HEK293 (cell line): ENCODE data around the gene GNPTAB.
A peak's percentile ranks its signal among the peaks of the same experiment; 100 is the strongest.

Experiments
- ATF2 ChIP-seq: fragments of 450-650 bp; formaldehyde crosslinking; IDR thresholded peaks from 2 replicates; pipeline ENCODE4 v1.5.1; 2016; ENCODE audit warnings: missing biosample characterization, missing genetic modification characterization, low read depth
- CTCF ChIP-seq: fragments of 450-650 bp; formaldehyde crosslinking; IDR thresholded peaks from 2 replicates; pipeline ENCODE4 v1.5.1; 2016; ENCODE audit warnings: missing biosample characterization, missing genetic modification characterization
- PATZ1 ChIP-seq: fragments of 450-650 bp; formaldehyde crosslinking; IDR thresholded peaks from 2 replicates; pipeline ENCODE4 v1.5.1; 2016; ENCODE audit warnings: missing biosample characterization, missing genetic modification characterization
- TRIM28 ChIP-seq: IDR thresholded peaks from 2 replicates; pipeline ENCODE4 v1.6.1; 2011; ENCODE audit warnings: low read length, control low read depth, borderline replicate concordance
- ZBTB10 ChIP-seq: fragments of 450-650 bp; formaldehyde crosslinking; IDR thresholded peaks from 2 replicates; pipeline ENCODE4 v1.5.1; 2016; ENCODE audit warnings: missing biosample characterization, missing genetic modification characterization
- ZBTB7A ChIP-seq: fragments of 450-650 bp; formaldehyde crosslinking; IDR thresholded peaks from 2 replicates; pipeline ENCODE4 v1.5.1; 2016; ENCODE audit warnings: low read depth, missing biosample characterization, missing genetic modification characterization
- ZIC2 ChIP-seq: fragments of 450-650 bp; formaldehyde crosslinking; IDR thresholded peaks from 2 replicates; pipeline ENCODE4 v1.5.1; 2016; ENCODE audit warnings: missing biosample characterization, missing genetic modification characterization
- ZNF18 ChIP-seq: fragments of 450-650 bp; formaldehyde crosslinking; IDR thresholded peaks from 2 replicates; pipeline ENCODE4 v1.5.1; 2016; ENCODE audit warnings: missing biosample characterization, missing genetic modification characterization
- ZNF518A ChIP-seq: fragments of 450-650 bp; formaldehyde crosslinking; conservative IDR thresholded peaks from 2 replicates; pipeline ENCODE4 v1.5.1; 2016; ENCODE audit warnings: low read depth, missing biosample characterization, missing genetic modification characterization
- ZNF704 ChIP-seq: fragments of 450-650 bp; formaldehyde crosslinking; IDR thresholded peaks from 2 replicates; pipeline ENCODE4 v1.5.1; 2016; ENCODE audit warnings: missing biosample characterization, missing genetic modification characterization
- ZNF768 ChIP-seq: fragments of 450-650 bp; formaldehyde crosslinking; IDR thresholded peaks from 2 replicates; pipeline ENCODE4 v1.5.1; 2018; ENCODE audit warnings: missing biosample characterization, mild to moderate bottlenecking, missing genetic modification characterization
- ZNF777 ChIP-seq: fragments of 450-650 bp; formaldehyde crosslinking; IDR thresholded peaks from 2 replicates; pipeline ENCODE4 v1.5.1; 2017; ENCODE audit warnings: missing biosample characterization, missing genetic modification characterization, borderline replicate concordance

- no peak for TF ChIP-seq PATZ1 (tag by site-specific recombination)
- TF ChIP-seq ZNF518A: no peak
- no peak for TF ChIP-seq ZBTB10
- TF ChIP-seq ZNF777: no peak
- 0 out of 2 replicates have a peak, but pooled peaks have one; percentile 18 for TF ChIP-seq CTCF (tag by site-specific recombination)
- no peak for TF ChIP-seq ZNF18
- TF ChIP-seq ZIC2 (tag by site-specific recombination): no peak
- no peak for TF ChIP-seq ATF2 (tag by site-specific recombination)
- TF ChIP-seq ZNF704: no peak
- TF ChIP-seq ZNF768 (tag by site-specific recombination): no peak
- no peak for TF ChIP-seq TRIM28
- no peak for TF ChIP-seq ZBTB7A (tag by site-specific recombination)
Measured at GRCh38 chr12:101838628-101839323, 8.0 kb upstream of the GNPTAB start.
